Endodermal cell (in vitro differentiated cells): ENCODE data around the gene RNF39. TPM values are rescaled to one million over a fixed set of nuclear protein-coding genes. Genes with fewer than 3 reads are reported as not detected.
A peak's percentile ranks its signal among the peaks of the same experiment; 100 is the strongest.

Source experiments
- DNase-seq: peaks from one replicate; pipeline ENCODE4 v3.0.0-alpha.2; 2017
- H3K27ac ChIP-seq: 2 replicates; pipeline ENCODE4 v1.5.1; 2013; ENCODE audit warnings: mild to moderate bottlenecking, low read depth, low read length, moderate library complexity
- H3K27me3 ChIP-seq: 2 replicates; pipeline ENCODE4 v1.6.1; 2013; ENCODE audit warnings: mild to moderate bottlenecking, low read length, moderate library complexity; ENCODE audit not compliant: insufficient read depth, control insufficient read depth, poor library complexity, severe bottlenecking
- H3K36me3 ChIP-seq: 2 replicates; pipeline ENCODE4 v1.7.0; 2013; ENCODE audit warnings: mild to moderate bottlenecking, low read length, moderate library complexity; ENCODE audit not compliant: control insufficient read depth, insufficient read depth
- H3K4me1 ChIP-seq: one replicate; pipeline ENCODE4 v1.7.0; 2013; ENCODE audit warnings: low read length; ENCODE audit not compliant: control insufficient read depth, insufficient read depth
- H3K4me3 ChIP-seq: 2 replicates; pipeline ENCODE4 v1.5.1; 2013; ENCODE audit warnings: mild to moderate bottlenecking, low read length, moderate library complexity
- H3K9ac ChIP-seq: 2 replicates; pipeline ENCODE4 v1.6.1; 2013; ENCODE audit warnings: mild to moderate bottlenecking, low read length, moderate library complexity; ENCODE audit not compliant: poor library complexity, severe bottlenecking; ENCODE audit errors: extremely low read depth
- H3K9me3 ChIP-seq: 2 replicates; pipeline ENCODE4 v1.6.1; 2013; ENCODE audit warnings: mild to moderate bottlenecking, low read length, moderate library complexity; ENCODE audit not compliant: control insufficient read depth
- H3K27ac Mint-ChIP-seq: 2 replicates; pipeline ENCODE4 v1.8.0; 2020; ENCODE audit warnings: mixed read lengths
- H3K27me3 Mint-ChIP-seq: 2 replicates; pipeline ENCODE4 v1.8.0; 2021; ENCODE audit warnings: mild to moderate bottlenecking, mixed read lengths; ENCODE audit not compliant: insufficient read depth
- H3K36me3 Mint-ChIP-seq: 2 replicates; pipeline ENCODE4 v1.8.0; 2020; ENCODE audit warnings: low read depth, mixed read lengths
- H3K4me1 Mint-ChIP-seq: 2 replicates; pipeline ENCODE4 v1.8.0; 2020; ENCODE audit warnings: mixed read lengths
- H3K4me3 Mint-ChIP-seq: 2 replicates; pipeline ENCODE4 v1.8.0; 2020; ENCODE audit warnings: mild to moderate bottlenecking, moderate library complexity, mixed read lengths
- H3K9me3 Mint-ChIP-seq: 2 replicates; pipeline ENCODE4 v1.8.0; 2020; ENCODE audit warnings: mild to moderate bottlenecking, mixed read lengths
- CTCF ChIP-seq: fragments of 200-600 bp; sonication (generic); conservative IDR thresholded peaks from 2 replicates; pipeline ENCODE4 v1.5.0; 2021; ENCODE audit warnings: antibody characterized with exemption, mild to moderate bottlenecking
- WGBS, 2 experiments: methylation state at CpG; one replicate each; pipeline versions ENCODE4 v1.1.5 to v1.1.7; 2013; ENCODE audit warnings: missing lambda C conversion rate in 2 of 2, mixed read lengths in 1 of 2; ENCODE audit not compliant: insufficient coverage in 1 of 2, insufficient read length in 1 of 2; 5-methylcytosine and 5-hydroxymethylcytosine counted together
- total RNA-seq, 2 donors: library from RNA; stranded (reverse); fragmentation: NEBNext Ultra II Directional in 1 of 2; extraction: Animal tissue kit (Norgen Biotek cat#: 25700) in 1 of 2; gene quantifications; 2 replicates in 1 of 2; 3 replicates in 1 of 2; pipeline ENCODE4 v1.2.1, GENCODE V29; 2021

Gene RNF39
- total RNA-seq, 2 donors from 2014 or later: 0.15 TPM; not detected in 1

- WGBS, 2 experiments: 0 to 1% methylated on average over 30 to 48 of the region's 48 CpGs
- no peaks in the 10 kb centered on the region for H3K9me3 Mint-ChIP-seq
- no peak for TF ChIP-seq CTCF
Observed at GRCh38 chr6:30061092-30061857, 14.3 kb downstream of the RNF39 start, which contains the start of gene POLR1H. Gene POLR1H (plus strand): TSS chr6:30061265. CDS start chr6:30061525, 260 bp downstream.

GRCh38 chr6:30060606-30061091 lies 14.9 kb downstream of the RNF39 start:
- H3K9ac ChIP-seq: peak overlapping the region; percentile 84
- DNase-seq: no peak
- TF ChIP-seq CTCF: no peak
- no peaks in the 10 kb centered on the region for H3K9me3 ChIP-seq
- H3K27me3 ChIP-seq: no peaks in the 10 kb centered on the region
- H3K4me3 Mint-ChIP-seq: peak overlapping the region; percentile 82
- H3K27me3 Mint-ChIP-seq: no peaks in the 10 kb centered on the region
- peaks cover 14% of the 10 kb centered on the region for H3K36me3 ChIP-seq
- H3K4me1 ChIP-seq: peaks cover 2% of the 10 kb centered on the region
- H3K9me3 Mint-ChIP-seq: no peaks in the 10 kb centered on the region
- WGBS, 2 experiments: 0% methylated on average over 10 to 24 of the region's 24 CpGs
- H3K4me1 Mint-ChIP-seq: peaks cover 4% of the 10 kb centered on the region
- H3K36me3 Mint-ChIP-seq: peaks cover 14% of the 10 kb centered on the region
- H3K27ac ChIP-seq: peak overlapping the region; percentile 27
- H3K27ac Mint-ChIP-seq: peak overlapping the region; percentile 98
- peak overlapping the region; percentile 98 for H3K4me3 ChIP-seq

More at GRCh38 chr6:30061092-30061857, 14.3 kb downstream of the RNF39 start, which contains the start of gene POLR1H:
- H3K4me1 ChIP-seq: peaks cover 2% of the 10 kb centered on the region
- peak; percentile 97 for DNase-seq
- peak within 1 kb of the TSS; percentile 48 for H3K27ac ChIP-seq
- peaks cover 14% of the 10 kb centered on the region for H3K36me3 ChIP-seq
- H3K9me3 ChIP-seq: no peaks in the 10 kb centered on the region
- Mint-ChIP-seq H3K36me3 (peaks cover 14% of the 10 kb centered on the region), H3K27ac (peak within 1 kb of the TSS; percentile 98), H3K4me1 (peaks cover 9% of the 10 kb centered on the region), H3K27me3 (no peaks in the 10 kb centered on the region), H3K4me3 (peak within 1 kb of the TSS; percentile 82)
- H3K9ac ChIP-seq: peak within 1 kb of the TSS; percentile 84
- no peaks in the 10 kb centered on the region for H3K27me3 ChIP-seq
- peak within 1 kb of the TSS; percentile 98 for H3K4me3 ChIP-seq

GRCh38 chr6:30055513-30055912 lies 20.1 kb downstream of the RNF39 start:
- Histone ChIP-seq H3K4me1 (peaks cover 2% of the 10 kb centered on the region), H3K27ac (no peak overlapping the region), H3K9me3 (no peaks in the 10 kb centered on the region), H3K36me3 (peaks cover 5% of the 10 kb centered on the region), H3K4me3 (no peak overlapping the region), H3K27me3 (no peaks in the 10 kb centered on the region), H3K9ac (no peak overlapping the region)
- WGBS, 2 experiments: 60 to 81% methylated on average over 1 of the region's 1 CpG
- peaks cover 4% of the 10 kb centered on the region for H3K36me3 Mint-ChIP-seq
- H3K9me3 Mint-ChIP-seq: no peaks in the 10 kb centered on the region
- H3K4me1 Mint-ChIP-seq: peaks cover 3% of the 10 kb centered on the region
- no peak for TF ChIP-seq CTCF
- H3K27me3 Mint-ChIP-seq: no peaks in the 10 kb centered on the region
- no peak overlapping the region for H3K4me3 Mint-ChIP-seq
- H3K27ac Mint-ChIP-seq: no peak overlapping the region
- no peak for DNase-seq
